Liver (tissue), 9 donors: ENCODE measurements around the gene TBCA. TPM values are rescaled to one million over a fixed set of nuclear protein-coding genes. Genes with fewer than 3 reads are reported as not detected.

Experiments
- DNase-seq: peaks from one replicate; pipeline ENCODE4 v3.0.0-alpha.2; 2017; ENCODE audit warnings: low spot score
- H3K27ac ChIP-seq, 2 donors: one replicate each; pipeline ENCODE4 v1.7.0; 2013; ENCODE audit warnings: inconsistent platforms in 2 of 2, low read length in 2 of 2, control low read depth in 1 of 2, low read depth in 1 of 2, mild to moderate bottlenecking in 1 of 2
- H3K27me3 ChIP-seq, 4 donors: one replicate each; pipeline versions ENCODE4 v1.6.1 to v1.7.0; 2013; ENCODE audit warnings: low read length in 3 of 4, inconsistent platforms in 1 of 4, mild to moderate bottlenecking in 1 of 4, moderate library complexity in 1 of 4; ENCODE audit not compliant: control insufficient read depth in 4 of 4, insufficient read depth in 4 of 4
- H3K36me3 ChIP-seq, 4 donors: one replicate each; pipeline versions ENCODE4 v1.6.1 to v1.7.0; 2013; ENCODE audit warnings: low read length in 3 of 4, mild to moderate bottlenecking in 3 of 4, low read depth in 1 of 4, moderate library complexity in 1 of 4; ENCODE audit not compliant: control insufficient read depth in 4 of 4, insufficient read depth in 3 of 4
- H3K4me1 ChIP-seq, 4 donors: one replicate each; pipeline versions ENCODE4 v1.6.1 to v1.7.0; 2013; ENCODE audit warnings: low read length in 3 of 4, mild to moderate bottlenecking in 3 of 4, moderate library complexity in 1 of 4; ENCODE audit not compliant: control insufficient read depth in 4 of 4, insufficient read depth in 4 of 4
- H3K4me3 ChIP-seq, 3 donors: one replicate each; pipeline versions ENCODE4 v1.6.1 to v1.7.0; 2013; ENCODE audit warnings: low read length in 3 of 3, control low read depth in 1 of 3, low read depth in 1 of 3, mild to moderate bottlenecking in 1 of 3
- H3K9ac ChIP-seq, 2 donors: one replicate each; pipeline ENCODE4 v1.7.0; 2013; ENCODE audit warnings: low read length in 2 of 2, mild to moderate bottlenecking in 2 of 2, moderate library complexity in 2 of 2, control low read depth in 1 of 2, low read depth in 1 of 2
- H3K9me3 ChIP-seq, 4 donors: one replicate each; pipeline versions ENCODE4 v1.6.1 to v1.7.0; 2013; ENCODE audit warnings: low read length in 3 of 4; ENCODE audit not compliant: control insufficient read depth in 4 of 4
- FOXA1 ChIP-seq: IDR thresholded peaks from 2 replicates; pipeline ENCODE4 v1.6.1; 2016; ENCODE audit warnings: antibody characterized with exemption
- FOXA2 ChIP-seq: IDR thresholded peaks from 2 replicates; pipeline ENCODE4 v1.6.1; 2016; ENCODE audit warnings: antibody characterized with exemption
- GABPA ChIP-seq, 2 donors: IDR thresholded peaks in 1 of 2; conservative IDR thresholded peaks in 1 of 2; 2 replicates each; pipeline ENCODE4 v1.6.1; 2016; ENCODE audit warnings: antibody characterized with exemption in 2 of 2, mild to moderate bottlenecking in 1 of 2, moderate library complexity in 1 of 2
- JUND ChIP-seq, 2 donors: IDR thresholded peaks; 2 replicates each; pipeline ENCODE4 v1.6.1; 2016; ENCODE audit warnings: antibody characterized with exemption in 2 of 2
- NR2F2 ChIP-seq: IDR thresholded peaks from 2 replicates; pipeline ENCODE4 v1.6.1; 2016; ENCODE audit warnings: antibody characterized with exemption
- RAD21 ChIP-seq, 2 donors: IDR thresholded peaks; 2 replicates each; pipeline ENCODE4 v1.6.1; 2016; ENCODE audit warnings: antibody characterized with exemption in 2 of 2, mild to moderate bottlenecking in 2 of 2
- RXRA ChIP-seq, 2 donors: IDR thresholded peaks; 2 replicates each; pipeline ENCODE4 v1.6.1; 2017 to 2018; ENCODE audit warnings: antibody characterized with exemption in 2 of 2, mild to moderate bottlenecking in 1 of 2
- SP1 ChIP-seq: IDR thresholded peaks from 2 replicates; pipeline ENCODE4 v1.6.1; 2018; ENCODE audit warnings: antibody characterized with exemption, mild to moderate bottlenecking
- TAF1 ChIP-seq: conservative IDR thresholded peaks from 2 replicates; pipeline ENCODE4 v1.6.1; 2016; ENCODE audit warnings: antibody characterized with exemption, mild to moderate bottlenecking
- YY1 ChIP-seq: IDR thresholded peaks from 2 replicates; pipeline ENCODE4 v1.6.1; 2016; ENCODE audit warnings: antibody characterized with exemption, mild to moderate bottlenecking
- WGBS: extraction: QIAGEN DNeasy Blood & Tissue Kit; methylation state at CpG from one replicate; pipeline ENCODE4 v1.1.7; 2013; 5-methylcytosine and 5-hydroxymethylcytosine counted together
- polyA plus RNA-seq, 2 donors: library from polyadenylated mRNA; stranded (reverse) in 1 of 2; unstranded in 1 of 2; fragments of 200-250 nt in 1 of 2; fragments of >200 nt in 1 of 2; fragmentation: Nextera tagmentation in 1 of 2; extraction: Ambion mirVana in 1 of 2; gene quantifications; one replicate each; pipeline versions ENCODE4 v1.2.1 to v1.2.3, GENCODE V29; 2013 to 2015
- total RNA-seq, 2 donors: library from RNA; depleted of rRNA; stranded (reverse); fragments of >200 nt; gene quantifications; one replicate each; pipeline ENCODE4 v1.2.3, GENCODE V29; 2014
- TF ChIP-seq, protein P1 (sequence below): IDR thresholded peaks from 2 replicates; pipeline ENCODE4 v1.6.1; 2016; ENCODE audit warnings: antibody characterized with exemption, mild to moderate bottlenecking
- TF ChIP-seq, protein P2 (sequence below): IDR thresholded peaks from 2 replicates; pipeline ENCODE4 v1.6.1; 2016; ENCODE audit warnings: antibody characterized with exemption
- TF ChIP-seq, protein P3 (sequence below): fragments of 150-350 bp; IDR thresholded peaks from 2 replicates; pipeline ENCODE4 v1.5.1; 2017; ENCODE audit warnings: improper control_type of control experiment, low read depth, low read length; ENCODE audit not compliant: missing input control
- donor health status: healthy.
- donor health status: healthy.
- donor health status: healthy.
- donor health status: healthy.
- donor health status: healthy.

The TBCA gene
- total and polyA plus RNA-seq, 4 donors = 62.5 to 338 (median 107) TPM

DNA sequence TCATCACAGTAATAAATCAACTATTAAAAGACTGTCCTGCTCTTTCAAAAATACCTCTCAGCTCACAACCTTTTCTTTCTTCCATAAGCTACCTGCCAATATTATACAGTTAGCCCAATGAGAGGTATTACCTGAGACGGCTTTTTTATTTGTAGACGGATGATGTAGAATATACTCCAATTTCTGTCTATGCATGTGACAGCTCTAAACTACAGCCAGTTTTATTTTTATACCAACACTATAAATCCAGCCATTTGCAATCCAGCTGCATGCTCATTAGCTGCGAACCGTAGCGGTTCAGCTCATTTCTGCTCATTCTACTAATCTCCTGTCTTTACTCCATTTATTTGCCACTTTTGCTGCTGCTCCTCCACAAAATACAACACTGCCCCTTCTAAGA lies 51.2 kb downstream of the TBCA start:
- H3K4me1 ChIP-seq = no peaks in the 10 kb centered on the region
- no peaks in the 10 kb centered on the region for H3K27me3 ChIP-seq
- 79% methylated on average over 5 of the region's 5 CpGs for WGBS
- H3K9me3 ChIP-seq = no peaks in the 10 kb centered on the region
- no peak for TF ChIP-seq GABPA (IDR thresholded peaks at IDR 0.05 in 1 of 2, conservative IDR thresholded peaks at IDR 0.05 in 1 of 2)
- TF ChIP-seq, protein P1, sequence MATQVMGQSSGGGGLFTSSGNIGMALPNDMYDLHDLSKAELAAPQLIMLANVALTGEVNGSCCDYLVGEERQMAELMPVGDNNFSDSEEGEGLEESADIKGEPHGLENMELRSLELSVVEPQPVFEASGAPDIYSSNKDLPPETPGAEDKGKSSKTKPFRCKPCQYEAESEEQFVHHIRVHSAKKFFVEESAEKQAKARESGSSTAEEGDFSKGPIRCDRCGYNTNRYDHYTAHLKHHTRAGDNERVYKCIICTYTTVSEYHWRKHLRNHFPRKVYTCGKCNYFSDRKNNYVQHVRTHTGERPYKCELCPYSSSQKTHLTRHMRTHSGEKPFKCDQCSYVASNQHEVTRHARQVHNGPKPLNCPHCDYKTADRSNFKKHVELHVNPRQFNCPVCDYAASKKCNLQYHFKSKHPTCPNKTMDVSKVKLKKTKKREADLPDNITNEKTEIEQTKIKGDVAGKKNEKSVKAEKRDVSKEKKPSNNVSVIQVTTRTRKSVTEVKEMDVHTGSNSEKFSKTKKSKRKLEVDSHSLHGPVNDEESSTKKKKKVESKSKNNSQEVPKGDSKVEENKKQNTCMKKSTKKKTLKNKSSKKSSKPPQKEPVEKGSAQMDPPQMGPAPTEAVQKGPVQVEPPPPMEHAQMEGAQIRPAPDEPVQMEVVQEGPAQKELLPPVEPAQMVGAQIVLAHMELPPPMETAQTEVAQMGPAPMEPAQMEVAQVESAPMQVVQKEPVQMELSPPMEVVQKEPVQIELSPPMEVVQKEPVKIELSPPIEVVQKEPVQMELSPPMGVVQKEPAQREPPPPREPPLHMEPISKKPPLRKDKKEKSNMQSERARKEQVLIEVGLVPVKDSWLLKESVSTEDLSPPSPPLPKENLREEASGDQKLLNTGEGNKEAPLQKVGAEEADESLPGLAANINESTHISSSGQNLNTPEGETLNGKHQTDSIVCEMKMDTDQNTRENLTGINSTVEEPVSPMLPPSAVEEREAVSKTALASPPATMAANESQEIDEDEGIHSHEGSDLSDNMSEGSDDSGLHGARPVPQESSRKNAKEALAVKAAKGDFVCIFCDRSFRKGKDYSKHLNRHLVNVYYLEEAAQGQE = no peak
- no peak for TF ChIP-seq JUND (IDR thresholded peaks at IDR 0.05)
- TF ChIP-seq FOXA2 = no peak
- TF ChIP-seq, protein P2, sequence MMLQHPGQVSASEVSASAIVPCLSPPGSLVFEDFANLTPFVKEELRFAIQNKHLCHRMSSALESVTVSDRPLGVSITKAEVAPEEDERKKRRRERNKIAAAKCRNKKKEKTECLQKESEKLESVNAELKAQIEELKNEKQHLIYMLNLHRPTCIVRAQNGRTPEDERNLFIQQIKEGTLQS = no peak
- no peak for TF ChIP-seq TAF1
- TF ChIP-seq, protein P3, sequence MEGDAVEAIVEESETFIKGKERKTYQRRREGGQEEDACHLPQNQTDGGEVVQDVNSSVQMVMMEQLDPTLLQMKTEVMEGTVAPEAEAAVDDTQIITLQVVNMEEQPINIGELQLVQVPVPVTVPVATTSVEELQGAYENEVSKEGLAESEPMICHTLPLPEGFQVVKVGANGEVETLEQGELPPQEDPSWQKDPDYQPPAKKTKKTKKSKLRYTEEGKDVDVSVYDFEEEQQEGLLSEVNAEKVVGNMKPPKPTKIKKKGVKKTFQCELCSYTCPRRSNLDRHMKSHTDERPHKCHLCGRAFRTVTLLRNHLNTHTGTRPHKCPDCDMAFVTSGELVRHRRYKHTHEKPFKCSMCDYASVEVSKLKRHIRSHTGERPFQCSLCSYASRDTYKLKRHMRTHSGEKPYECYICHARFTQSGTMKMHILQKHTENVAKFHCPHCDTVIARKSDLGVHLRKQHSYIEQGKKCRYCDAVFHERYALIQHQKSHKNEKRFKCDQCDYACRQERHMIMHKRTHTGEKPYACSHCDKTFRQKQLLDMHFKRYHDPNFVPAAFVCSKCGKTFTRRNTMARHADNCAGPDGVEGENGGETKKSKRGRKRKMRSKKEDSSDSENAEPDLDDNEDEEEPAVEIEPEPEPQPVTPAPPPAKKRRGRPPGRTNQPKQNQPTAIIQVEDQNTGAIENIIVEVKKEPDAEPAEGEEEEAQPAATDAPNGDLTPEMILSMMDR = no peak
- no peak for TF ChIP-seq NR2F2
- no peak for TF ChIP-seq SP1
- TF ChIP-seq FOXA1 = no peak
- no peak for TF ChIP-seq YY1
- no peak for TF ChIP-seq RAD21 (IDR thresholded peaks at IDR 0.05)
- TF ChIP-seq RXRA (IDR thresholded peaks at IDR 0.05) = no peak
- peaks cover 0 to 4% (median 0%) of the 10 kb centered on the region in 4 donors for H3K36me3 ChIP-seq
- no peak overlapping the region for H3K9ac ChIP-seq
- DNase-seq = no peak
- H3K4me3 ChIP-seq = no peak overlapping the region
- no peak overlapping the region for H3K27ac ChIP-seq

DNA sequence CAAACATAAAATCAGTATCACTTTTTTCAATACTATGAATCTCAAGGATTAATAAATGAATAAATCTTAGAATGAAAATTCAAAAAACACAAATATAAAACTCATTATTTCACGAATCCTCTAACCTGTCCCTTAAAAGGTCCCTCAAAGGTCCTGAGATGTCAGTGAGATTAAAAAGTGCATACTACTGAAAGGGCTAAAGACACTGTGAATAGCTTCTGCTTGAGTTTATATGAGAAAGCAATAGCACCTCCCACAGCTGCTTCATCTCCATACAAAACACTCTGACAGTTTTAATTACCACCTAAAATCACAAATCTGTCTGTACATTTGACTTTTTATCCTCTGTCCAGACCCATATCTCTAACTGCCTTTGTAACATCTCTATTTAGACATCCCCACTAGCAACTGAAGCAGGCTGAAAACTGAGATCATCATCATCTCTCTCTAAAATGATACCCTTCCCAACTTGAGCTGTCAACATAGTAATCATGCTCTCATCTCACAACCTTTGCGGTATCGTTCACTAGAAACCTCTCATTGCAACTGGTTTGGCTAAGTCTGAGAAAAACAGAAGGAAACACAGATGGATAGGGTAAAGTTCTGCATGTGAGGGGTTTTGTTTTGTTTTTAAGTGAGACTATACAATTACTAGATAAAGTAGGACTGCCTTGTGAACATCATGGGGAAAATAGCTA lies 56.3 kb downstream of the TBCA start:
- H3K27me3 ChIP-seq = no peaks in the 10 kb centered on the region
- H3K9ac ChIP-seq = no peak overlapping the region
- H3K4me3 ChIP-seq = no peak overlapping the region
- no peak overlapping the region for H3K27ac ChIP-seq
- no peaks in the 10 kb centered on the region for H3K4me1 ChIP-seq
- no peak for DNase-seq
- no peaks in the 10 kb centered on the region for H3K9me3 ChIP-seq
- H3K36me3 ChIP-seq = no peaks in the 10 kb centered on the region
- no peak for TF ChIP-seq RXRA (IDR thresholded peaks at IDR 0.05)
- TF ChIP-seq YY1 = no peak
- TF ChIP-seq GABPA (IDR thresholded peaks at IDR 0.05 in 1 of 2, conservative IDR thresholded peaks at IDR 0.05 in 1 of 2) = no peak
- no peak for TF ChIP-seq FOXA1
- TF ChIP-seq, protein P2 = no peak
- TF ChIP-seq SP1 = no peak
- TF ChIP-seq, protein P1 = no peak
- WGBS = 91% methylated on average over 3 of the region's 3 CpGs
